Hepatocyte (in vitro differentiated cells): Measurements from ENCODE around the gene WDR70.

Experiments
- CTCF ChIP-seq: fragments of 200-600 bp; sonication (generic); IDR thresholded peaks from 2 replicates; pipeline ENCODE4 v1.5.1; 2016; ENCODE audit warnings: antibody characterized with exemption, mild to moderate bottlenecking; ENCODE audit not compliant: poor library complexity
- EZH2 ChIP-seq: fragments of 200-600 bp; sonication (generic); IDR thresholded peaks from 2 replicates; pipeline ENCODE4 v1.6.1; 2016; ENCODE audit warnings: antibody characterized with exemption, mild to moderate bottlenecking, borderline replicate concordance
- EZH2phosphoT487 ChIP-seq: fragments of 200-600 bp; sonication (generic); IDR thresholded peaks from one replicate; pipeline ENCODE4 v1.6.1; 2018; ENCODE audit warnings: antibody characterized with exemption, mild to moderate bottlenecking, low read depth, moderate library complexity; ENCODE audit not compliant: unreplicated experiment, severe bottlenecking

GRCh38 chr5:37703841-37704241 is 324.7 kb downstream of the WDR70 start:
- TF ChIP-seq CTCF (no peak), EZH2 (no peak), EZH2phosphoT487 (no peak)
